Midbrain (tissue), 1 donor: Measurements from ENCODE around the gene PAPSS2.

ENCODE experiments used
- DNase-seq: peaks from one replicate; lab custom pipeline; 2025; lab: John Stamatoyannopoulos, UW

The PAPSS2 gene

DNA sequence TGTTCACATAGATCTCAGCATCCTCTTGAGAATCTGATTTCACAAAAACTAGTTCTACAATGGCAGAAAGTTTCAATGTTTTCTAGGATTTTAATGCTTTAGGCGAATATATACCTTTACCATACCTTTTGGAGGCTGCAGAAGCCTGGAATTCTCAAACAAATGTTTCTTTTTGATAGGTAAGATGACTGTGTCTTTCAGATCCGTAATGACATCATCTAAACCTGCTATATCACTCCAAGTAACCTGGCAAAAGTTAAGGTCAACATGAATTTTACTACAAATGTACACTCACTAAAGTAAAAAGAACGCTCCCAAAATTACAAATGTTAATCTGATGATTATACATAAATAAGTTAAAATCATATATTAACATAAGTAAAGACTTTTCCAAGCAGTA lies 130.5 kb downstream of the PAPSS2 start:
- no peak for DNase-seq

DNA sequence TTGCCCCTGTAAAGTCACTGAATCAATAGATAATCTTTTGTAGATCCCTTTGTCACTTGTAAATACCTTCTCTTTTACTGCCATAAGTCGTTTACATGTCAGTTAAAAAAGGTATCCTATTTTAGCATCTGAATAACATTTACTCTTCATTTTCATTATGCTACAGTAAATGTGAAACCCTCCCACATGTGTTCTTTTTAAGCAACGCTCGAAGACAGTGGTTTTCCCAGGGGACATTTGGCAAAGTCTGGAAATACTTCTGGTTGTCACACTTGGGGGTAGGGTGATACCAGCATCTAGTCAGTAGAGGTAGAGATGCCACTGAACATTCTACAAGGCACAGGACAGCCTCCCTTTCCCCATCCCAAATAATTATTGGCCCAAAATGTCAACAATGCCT lies 134.6 kb downstream of the PAPSS2 start:
- DNase-seq, result no peak
